Left cardiac atrium (tissue), 4 donors: ENCODE results near the gene MAPRE2. TPM values are rescaled to one million over a fixed set of nuclear protein-coding genes. Genes with fewer than 3 reads are reported as not detected.
A peak's percentile ranks its signal among the peaks of the same experiment; 100 is the strongest.

Experiments used
- ATAC-seq, 2 donors: fragments of 200-7000 bp; cut with Tn5 transposase; one replicate each; pipeline ENCODE4 v1.9.1; 2020; ENCODE audit warnings: mild to moderate bottlenecking in 2 of 2, moderate library complexity in 2 of 2
- DNase-seq: peaks from one replicate; pipeline ENCODE4 v3.0.0-alpha.2; 2020
- intact Hi-C, 2 donors: fragments of 100-400 bp; cut with DNase I; formaldehyde crosslinking; loops; one replicate each; pipeline versions ENCODE4 v1.14.1 to v1.15.1; 2022 to 2023
- long read RNA-seq: library from polyadenylated mRNA; unstranded; transcript quantifications from one replicate; pipeline ENCODE4 v2.0.0, GENCODE V29; 2021
- total RNA-seq, 2 donors: library from RNA; stranded (reverse); fragmentation: NEBNext Ultra II Directional; extraction: Animal tissue kit (Norgen Biotek cat#: 25700); gene quantifications; one replicate each; pipeline ENCODE4 v1.2.1, GENCODE V29; 2021
- donor health status: DM: no; HTN: yes; CAD: no.
- donor health status: DM: no; HTN: yes; CAD: no; lungs with severe emphysema.
- donor health status: DM: yes; HTN: yes; CAD: no.
- donor health status: Dilated cardiomyopathy.

MAPRE2 gene
- 10 to 100 TPM; 67.1 to 83.4 TPM for total RNA-seq
- long read RNA-seq, full-length matches to known transcripts: 92 of 119 reads
- long read RNA-seq, partial matches to known transcripts: 24 of 119 reads
- long read RNA-seq, other reads (novel, unspliced or antisense): 3 of 119 reads

GRCh38 chr18:35040988-35041814 lies at the start of gene MAPRE2:
Gene MAPRE2 (plus strand): TSS chr18:35041413. CDS start chr18:35041540, 127 bp downstream.
- intact Hi-C loops: loop anchor here (5.0 to 10.0 kb wide), 2 partner anchors 41 to 54 kb away; no protein-coding TSS in a partner anchor
- ATAC-seq: peak; percentile 99

GRCh38 chr18:34991561-34991960 lies 49.7 kb upstream of the MAPRE2 start:
- intact Hi-C loops: no loop called here
- DNase-seq: no peak
- no peak for ATAC-seq

More at GRCh38 chr18:35040988-35041814, at the start of gene MAPRE2:
- DNase-seq: peak; percentile 100

- intact Hi-C loops: no loop called here
- DNase-seq (no peak), ATAC-seq (no peak)
Observed at GRCh38 chr18:34993289-34993688, 47.9 kb upstream of the MAPRE2 start.

- intact Hi-C loops: no loop called here
- DNase-seq: no peak
- ATAC-seq: no peak
Observed at GRCh38 chr18:34995746-34996145, 45.5 kb upstream of the MAPRE2 start.

GRCh38 chr18:34998661-34999060 lies 42.6 kb upstream of the MAPRE2 start:
- intact Hi-C loops: no loop called here
- ATAC-seq: no peak
- no peak for DNase-seq

GRCh38 chr18:34999756-35000289 lies 41.4 kb upstream of the MAPRE2 start:
- intact Hi-C loops: loop anchor here in 1 of 2 donors (10.0 kb wide), 1 partner anchor 365 kb away; no protein-coding TSS in a partner anchor
- ATAC-seq: peak in 1 of 2 donors; percentile 49
- no peak for DNase-seq

- DNase-seq: no peak
- intact Hi-C loops: loop anchor here in 1 of 2 donors (10.0 kb wide), 1 partner anchor 364 kb away; no protein-coding TSS in a partner anchor
- no peak for ATAC-seq
Observed at GRCh38 chr18:35000457-35000856, 40.8 kb upstream of the MAPRE2 start.

- intact Hi-C loops: loop anchor here in 1 of 2 donors (10.0 kb wide), 1 partner anchor 363 kb away; no protein-coding TSS in a partner anchor
- no peak for ATAC-seq
- no peak for DNase-seq
Observed at GRCh38 chr18:35002120-35002519, 39.1 kb upstream of the MAPRE2 start.

- intact Hi-C loops: loop anchor here (1.0 to 10.0 kb wide), 4 partner anchors 138 to 359 kb away; no protein-coding TSS in a partner anchor
- DNase-seq (no peak), ATAC-seq (peak; percentile 82 to 88)
Observed at GRCh38 chr18:35005963-35006577, 35.1 kb upstream of the MAPRE2 start.

- DNase-seq: no peak
- intact Hi-C loops: no loop called here
- ATAC-seq: no peak
Observed at GRCh38 chr18:35010156-35010555, 31.1 kb upstream of the MAPRE2 start.

GRCh38 chr18:35010993-35011392 lies 30.2 kb upstream of the MAPRE2 start:
- peak; percentile 29 for DNase-seq
- intact Hi-C loops: no loop called here
- ATAC-seq: peak; percentile 72 to 92

GRCh38 chr18:35019933-35020332 lies 21.3 kb upstream of the MAPRE2 start:
- peak in 1 of 2 donors; percentile 33 for ATAC-seq
- intact Hi-C loops: no loop called here

GRCh38 chr18:35022426-35023001 lies 18.7 kb upstream of the MAPRE2 start:
- intact Hi-C loops: no loop called here
- no peak for ATAC-seq
- DNase-seq: no peak

More at GRCh38 chr18:35019933-35020332, 21.3 kb upstream of the MAPRE2 start:
- no peak for DNase-seq

- DNase-seq: no peak
- no peak for ATAC-seq
- intact Hi-C loops: no loop called here
Observed at GRCh38 chr18:35024196-35024595, 17.0 kb upstream of the MAPRE2 start.

GRCh38 chr18:35024965-35025364 lies 16.2 kb upstream of the MAPRE2 start:
- intact Hi-C loops: loop anchor here (5.0 kb wide), 1 partner anchor 117 kb away; no protein-coding TSS in a partner anchor
- DNase-seq: peak; percentile 77
- peak; percentile 82 to 91 for ATAC-seq

GRCh38 chr18:35026407-35027061 lies 14.7 kb upstream of the MAPRE2 start:
- ATAC-seq (no peak), DNase-seq (no peak)
- intact Hi-C loops: loop anchor here (5.0 kb wide), 1 partner anchor 116 kb away; no protein-coding TSS in a partner anchor

- intact Hi-C loops: loop anchor here (5.0 kb wide), 1 partner anchor 115 kb away; no protein-coding TSS in a partner anchor
- no peak for ATAC-seq
- no peak for DNase-seq
Observed at GRCh38 chr18:35027206-35027605, 14.0 kb upstream of the MAPRE2 start.

- intact Hi-C loops: loop anchor here (5.0 kb wide), 1 partner anchor 114 kb away; no protein-coding TSS in a partner anchor
- no peak for DNase-seq
- ATAC-seq: peak in 1 of 2 donors; percentile 55
Observed at GRCh38 chr18:35028536-35028935, 12.7 kb upstream of the MAPRE2 start.
